DOHH2 (cell line): Measurements from ENCODE around the gene LMAN1.

Experiments
- EZH2phosphoT487 ChIP-seq: fragments of 200-600 bp; sonication (generic); IDR thresholded peaks from 2 replicates; pipeline ENCODE4 v1.6.1; 2017; ENCODE audit warnings: borderline replicate concordance, mild to moderate bottlenecking, antibody characterized with exemption, low read length, moderate library complexity, mixed read lengths
- TF ChIP-seq, protein P1 (sequence below): fragments of 200-600 bp; sonication (generic); IDR thresholded peaks from one replicate; pipeline ENCODE4 v1.5.1; 2014; ENCODE audit warnings: antibody characterized with exemption, mild to moderate bottlenecking, low read depth, low read length; ENCODE audit not compliant: poor library complexity, severe bottlenecking

DNA sequence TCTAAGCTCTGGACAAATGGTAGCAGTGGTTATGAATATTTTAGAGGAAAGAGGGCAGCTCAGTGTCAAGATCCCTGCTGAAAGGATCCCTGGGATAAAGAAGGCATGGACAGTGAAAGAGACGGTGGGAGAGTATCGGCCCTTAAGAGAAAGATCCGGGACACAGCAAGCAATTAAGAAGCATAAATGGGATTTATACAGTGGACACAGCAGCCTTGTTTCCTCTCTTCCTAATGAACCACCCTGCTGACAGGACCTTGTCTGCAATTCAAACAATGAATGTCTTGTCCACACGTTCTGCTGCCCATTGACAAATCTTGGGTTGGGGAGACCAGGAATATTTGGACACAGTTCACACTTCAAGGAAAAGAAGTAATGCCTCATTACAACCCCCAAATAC, 57.1 kb downstream of the LMAN1 start:
- TF ChIP-seq, protein P1, sequence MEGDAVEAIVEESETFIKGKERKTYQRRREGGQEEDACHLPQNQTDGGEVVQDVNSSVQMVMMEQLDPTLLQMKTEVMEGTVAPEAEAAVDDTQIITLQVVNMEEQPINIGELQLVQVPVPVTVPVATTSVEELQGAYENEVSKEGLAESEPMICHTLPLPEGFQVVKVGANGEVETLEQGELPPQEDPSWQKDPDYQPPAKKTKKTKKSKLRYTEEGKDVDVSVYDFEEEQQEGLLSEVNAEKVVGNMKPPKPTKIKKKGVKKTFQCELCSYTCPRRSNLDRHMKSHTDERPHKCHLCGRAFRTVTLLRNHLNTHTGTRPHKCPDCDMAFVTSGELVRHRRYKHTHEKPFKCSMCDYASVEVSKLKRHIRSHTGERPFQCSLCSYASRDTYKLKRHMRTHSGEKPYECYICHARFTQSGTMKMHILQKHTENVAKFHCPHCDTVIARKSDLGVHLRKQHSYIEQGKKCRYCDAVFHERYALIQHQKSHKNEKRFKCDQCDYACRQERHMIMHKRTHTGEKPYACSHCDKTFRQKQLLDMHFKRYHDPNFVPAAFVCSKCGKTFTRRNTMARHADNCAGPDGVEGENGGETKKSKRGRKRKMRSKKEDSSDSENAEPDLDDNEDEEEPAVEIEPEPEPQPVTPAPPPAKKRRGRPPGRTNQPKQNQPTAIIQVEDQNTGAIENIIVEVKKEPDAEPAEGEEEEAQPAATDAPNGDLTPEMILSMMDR: no peak
- TF ChIP-seq EZH2phosphoT487: no peak
